H1 (cell line): ENCODE measurements around the gene KCTD15. TPM values are rescaled to one million over a fixed set of nuclear protein-coding genes. Genes with fewer than 3 reads are reported as not detected.

ENCODE experiments used
- CHD7 ChIP-seq: fragments of 300-600 bp; sonication (generic); IDR thresholded peaks from 2 replicates; pipeline ENCODE4 v1.7.1; 2012; ENCODE audit warnings: low read length, moderate library complexity, mild to moderate bottlenecking, inconsistent platforms; ENCODE audit not compliant: insufficient replicate concordance
- CTCF ChIP-seq, 3 experiments: IDR thresholded peaks; 1 replicate in 2 of 3; 2 replicates in 1 of 3; pipeline versions ENCODE4 v1.5.1 to v1.6.1; 2011; ENCODE audit warnings: low read length in 3 of 3, mild to moderate bottlenecking in 3 of 3, inconsistent platforms in 2 of 3, low read depth in 1 of 3, moderate library complexity in 1 of 3; ENCODE audit not compliant: insufficient read depth in 1 of 3; ENCODE audit errors: control extremely low read depth in 1 of 3
- HDAC6 ChIP-seq: IDR thresholded peaks from one replicate; pipeline ENCODE4 v1.7.1; 2012; ENCODE audit warnings: low read depth, mild to moderate bottlenecking, inconsistent platforms, low read length, moderate library complexity
- KDM5A ChIP-seq: fragments of 200-600 bp; IDR thresholded peaks from 2 replicates; pipeline ENCODE4 v1.7.1; 2012; ENCODE audit warnings: mild to moderate bottlenecking, low read length, inconsistent platforms, mixed read lengths
- RBBP5 ChIP-seq: IDR thresholded peaks from 2 replicates; pipeline ENCODE4 v1.7.1; 2012; ENCODE audit warnings: low read depth, mild to moderate bottlenecking, inconsistent platforms, low read length, moderate library complexity, borderline replicate concordance
- ZNF274 ChIP-seq: IDR thresholded peaks from 2 replicates; pipeline ENCODE4 v1.7.0; 2012; ENCODE audit warnings: low read length, borderline replicate concordance; ENCODE audit errors: extremely low read depth
- polyA plus RNA-seq, 7 experiments: library from polyadenylated mRNA; depleted of rRNA in 3 of 7; stranded (reverse) in 5 of 7; unstranded in 2 of 7; fragments of >200 nt in 5 of 7; fragments of 200-250 nt in 2 of 7; gene quantifications; 1 replicate in 5 of 7; 2 replicates in 1 of 7; 4 replicates in 1 of 7; pipeline versions ENCODE4 v1.2.1 to v1.2.3, GENCODE V29; 2011 to 2013; ENCODE audit warnings: missing spikeins in 2 of 7, mixed read lengths in 2 of 7
- total RNA-seq: library from RNA; stranded (reverse); fragmentation: NEBNext Ultra II Directional; extraction: Animal tissue kit (Norgen Biotek cat#: 25700); gene quantifications from 2 replicates; pipeline ENCODE4 v1.2.1, GENCODE V29; 2021

KCTD15 gene
- total and polyA plus RNA-seq, 2 of the 8 experiments (the other 6 are each of a cell fraction or from before 2014, with no cell fraction given): 25.1 to 27.0 TPM

- TF ChIP-seq CHD7 (no peak), HDAC6 (no peak), KDM5A (no peak), CTCF (IDR thresholded peaks at IDR 0.05; ENCODE audit: control extremely low read depth in 1 of 3, insufficient read depth in 1 of 3, low read depth in 1 of 3, low read length in 3 of 3) (no peak), RBBP5 (no peak), ZNF274 (no peak)
- TF ChIP-seq, all 59 proteins: peak for 0
Measured at GRCh38 chr19:33802001-33802400, 5.3 kb downstream of the KCTD15 start (continued).
